ENCODE measurements around the gene SLC4A4. TPM values are rescaled to one million over a fixed set of nuclear protein-coding genes. Genes with fewer than 3 reads are reported as not detected.

The SLC4A4 gene
- total RNA-seq, 1 donor from 2014 or later: 4.9 TPM

DNA sequence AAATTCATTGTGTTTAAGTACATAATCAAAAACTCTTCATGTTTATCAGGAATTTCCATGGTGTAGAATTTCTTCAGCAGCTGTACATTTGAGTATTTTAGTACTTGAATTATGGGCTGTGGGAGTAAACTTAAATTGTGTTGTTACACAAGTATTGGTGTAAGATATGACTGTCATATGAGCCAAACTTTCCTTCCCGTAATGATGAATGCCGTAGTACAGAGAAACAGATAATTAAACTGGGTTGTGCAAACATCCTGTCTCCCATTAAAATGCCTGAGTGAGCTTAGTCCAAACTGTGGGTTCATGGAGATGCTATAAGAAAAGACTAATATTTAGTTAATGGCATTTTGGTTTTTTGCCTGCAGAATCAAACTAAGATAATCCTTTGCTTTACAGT lies 159.2 kb downstream of the SLC4A4 start:
- Mint-ChIP-seq H3K4me3 (no peak overlapping the region), H3K4me1 (peaks cover 24% of the 10 kb centered on the region), H3K9me3 (peaks cover 14% of the 10 kb centered on the region), H3K36me3 (peaks cover 2% of the 10 kb centered on the region), H3K27me3 (ENCODE audit: low read depth) (no peaks in the 10 kb centered on the region), H3K27ac (no peak overlapping the region)
- TF ChIP-seq, protein P1, sequence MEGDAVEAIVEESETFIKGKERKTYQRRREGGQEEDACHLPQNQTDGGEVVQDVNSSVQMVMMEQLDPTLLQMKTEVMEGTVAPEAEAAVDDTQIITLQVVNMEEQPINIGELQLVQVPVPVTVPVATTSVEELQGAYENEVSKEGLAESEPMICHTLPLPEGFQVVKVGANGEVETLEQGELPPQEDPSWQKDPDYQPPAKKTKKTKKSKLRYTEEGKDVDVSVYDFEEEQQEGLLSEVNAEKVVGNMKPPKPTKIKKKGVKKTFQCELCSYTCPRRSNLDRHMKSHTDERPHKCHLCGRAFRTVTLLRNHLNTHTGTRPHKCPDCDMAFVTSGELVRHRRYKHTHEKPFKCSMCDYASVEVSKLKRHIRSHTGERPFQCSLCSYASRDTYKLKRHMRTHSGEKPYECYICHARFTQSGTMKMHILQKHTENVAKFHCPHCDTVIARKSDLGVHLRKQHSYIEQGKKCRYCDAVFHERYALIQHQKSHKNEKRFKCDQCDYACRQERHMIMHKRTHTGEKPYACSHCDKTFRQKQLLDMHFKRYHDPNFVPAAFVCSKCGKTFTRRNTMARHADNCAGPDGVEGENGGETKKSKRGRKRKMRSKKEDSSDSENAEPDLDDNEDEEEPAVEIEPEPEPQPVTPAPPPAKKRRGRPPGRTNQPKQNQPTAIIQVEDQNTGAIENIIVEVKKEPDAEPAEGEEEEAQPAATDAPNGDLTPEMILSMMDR (IDR thresholded peaks at IDR 0.05; ENCODE audit: unreplicated experiment): no peak
- no peak for DNase-seq (ENCODE audit: low spot score in 2 of 2, unreplicated experiment in 2 of 2)

DNA sequence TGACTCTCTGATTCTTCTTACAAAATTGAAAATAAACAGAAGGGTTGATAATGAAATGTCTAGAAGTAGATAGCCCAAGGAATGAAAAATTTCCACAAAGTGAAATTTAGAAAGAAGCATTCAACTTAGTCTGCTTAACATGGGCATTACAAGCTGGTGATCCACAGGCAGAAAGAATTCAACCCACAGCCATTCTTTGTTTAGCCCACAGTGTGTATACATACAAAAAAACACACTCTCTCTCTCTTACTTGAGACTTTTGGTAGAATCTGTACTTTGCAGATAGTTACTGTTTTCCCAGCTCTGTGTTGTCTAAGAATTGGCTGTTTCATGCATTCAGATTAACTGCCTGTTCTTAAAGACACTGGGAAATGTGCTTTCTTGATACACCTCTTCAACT lies 159.8 kb downstream of the SLC4A4 start:
- peaks cover 24% of the 10 kb centered on the region for H3K4me1 Mint-ChIP-seq
- no peaks in the 10 kb centered on the region for H3K27me3 Mint-ChIP-seq (ENCODE audit: low read depth)
- H3K9me3 Mint-ChIP-seq: peaks cover 14% of the 10 kb centered on the region
- no peak overlapping the region for H3K27ac Mint-ChIP-seq
- DNase-seq (ENCODE audit: low spot score in 2 of 2, unreplicated experiment in 2 of 2): no peak
- TF ChIP-seq, protein P1 (IDR thresholded peaks at IDR 0.05; ENCODE audit: unreplicated experiment): no peak
- H3K4me3 Mint-ChIP-seq: no peak overlapping the region
- peaks cover 2% of the 10 kb centered on the region for H3K36me3 Mint-ChIP-seq

- Mint-ChIP-seq H3K9me3 (peaks cover 35% of the 10 kb centered on the region), H3K36me3 (peaks cover 10% of the 10 kb centered on the region), H3K27me3 (ENCODE audit: low read depth) (no peaks in the 10 kb centered on the region)
These were observed 163.2 kb downstream of the SLC4A4 start for GRCh38 chr4:71501992-71502391.

GRCh38 chr4:71518283-71518989 lies 179.6 kb downstream of the SLC4A4 start:
- TF ChIP-seq, protein P1 (IDR thresholded peaks at IDR 0.05; ENCODE audit: unreplicated experiment): no peak
- no peaks in the 10 kb centered on the region for H3K27me3 Mint-ChIP-seq (ENCODE audit: low read depth)
- peaks cover 28% of the 10 kb centered on the region for H3K9me3 Mint-ChIP-seq
- no peaks in the 10 kb centered on the region for H3K4me1 Mint-ChIP-seq
- H3K36me3 Mint-ChIP-seq: peaks cover 6% of the 10 kb centered on the region
- no peak overlapping the region for H3K4me3 Mint-ChIP-seq
- no peak overlapping the region for H3K27ac Mint-ChIP-seq
- no peak for DNase-seq (ENCODE audit: low spot score in 2 of 2, unreplicated experiment in 2 of 2)

More at GRCh38 chr4:71501992-71502391, 163.2 kb downstream of the SLC4A4 start:
- no peak overlapping the region for H3K27ac Mint-ChIP-seq
- TF ChIP-seq, protein P1 (IDR thresholded peaks at IDR 0.05; ENCODE audit: unreplicated experiment): no peak
- H3K4me3 Mint-ChIP-seq: no peak overlapping the region
- DNase-seq (ENCODE audit: low spot score in 2 of 2, unreplicated experiment in 2 of 2): no peak
- peaks cover 16% of the 10 kb centered on the region for H3K4me1 Mint-ChIP-seq

DNA sequence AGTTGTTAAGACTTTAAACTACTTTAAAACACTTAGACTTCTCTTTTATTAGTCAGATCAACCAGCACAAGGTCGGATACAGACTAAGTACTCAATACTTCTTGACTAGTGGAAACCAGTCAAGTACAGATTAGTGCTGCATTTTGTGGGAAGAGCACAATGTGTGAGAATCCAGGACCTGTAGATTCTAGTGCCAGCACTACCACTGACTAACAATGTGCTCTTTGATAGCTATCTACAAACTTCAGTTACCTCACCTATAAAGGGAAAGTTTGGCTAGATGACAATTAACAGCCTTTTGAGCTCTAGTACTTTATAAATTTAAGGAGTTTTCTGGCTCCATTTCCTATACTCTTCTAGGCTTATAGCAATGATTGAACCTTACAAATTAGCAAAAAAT lies 181.5 kb downstream of the SLC4A4 start:
- Mint-ChIP-seq H3K27ac (no peak overlapping the region), H3K27me3 (ENCODE audit: low read depth) (no peaks in the 10 kb centered on the region), H3K4me3 (no peak overlapping the region), H3K36me3 (peaks cover 6% of the 10 kb centered on the region), H3K9me3 (peaks cover 14% of the 10 kb centered on the region), H3K4me1 (peaks cover under 1% of the 10 kb centered on the region)
- TF ChIP-seq, protein P1 (IDR thresholded peaks at IDR 0.05; ENCODE audit: unreplicated experiment): no peak
- DNase-seq (ENCODE audit: low spot score in 2 of 2, unreplicated experiment in 2 of 2): no peak

Measured in mesothelial cell of epicardium (in vitro differentiated cells).